Dedifferentiated amniotic fluid mesenchymal stem cell (primary cell): ENCODE measurements around the gene RSRC1.

Experiments used
- DNase-seq: peaks from one replicate; pipeline ENCODE4 v3.0.0-alpha.2; 2016; ENCODE audit errors: extremely low spot score

RSRC1 gene

GRCh38 chr3:158127250-158128219, 17.6 kb downstream of the RSRC1 start:
- DNase-seq, result no peak

GRCh38 chr3:158128755-158129154, 18.9 kb downstream of the RSRC1 start:
- no peak for DNase-seq

GRCh38 chr3:158134363-158134762, 24.5 kb downstream of the RSRC1 start:
- DNase-seq, result no peak

- no peak for DNase-seq
Measured at GRCh38 chr3:158140396-158140795, 30.5 kb downstream of the RSRC1 start.

DNA sequence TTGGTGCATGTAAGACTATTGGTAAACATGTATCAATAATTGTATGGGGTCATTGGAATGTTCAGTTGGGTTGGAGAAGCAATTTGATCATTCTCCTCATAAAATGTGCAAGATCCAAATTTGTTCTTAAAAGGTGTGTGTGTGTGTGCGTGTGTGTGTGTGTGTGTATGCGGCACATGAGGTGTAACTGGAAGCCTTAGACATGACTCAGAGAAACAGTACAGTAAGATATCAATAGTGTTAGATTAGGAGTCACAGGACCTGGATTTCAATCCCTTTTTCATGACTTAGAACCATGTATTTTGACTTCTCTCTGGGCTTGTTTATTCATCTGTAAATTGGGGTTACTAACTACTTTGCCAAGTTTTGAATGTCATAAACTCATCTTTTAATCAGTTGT, 38.3 kb downstream of the RSRC1 start:
- DNase-seq, result no peak

DNA sequence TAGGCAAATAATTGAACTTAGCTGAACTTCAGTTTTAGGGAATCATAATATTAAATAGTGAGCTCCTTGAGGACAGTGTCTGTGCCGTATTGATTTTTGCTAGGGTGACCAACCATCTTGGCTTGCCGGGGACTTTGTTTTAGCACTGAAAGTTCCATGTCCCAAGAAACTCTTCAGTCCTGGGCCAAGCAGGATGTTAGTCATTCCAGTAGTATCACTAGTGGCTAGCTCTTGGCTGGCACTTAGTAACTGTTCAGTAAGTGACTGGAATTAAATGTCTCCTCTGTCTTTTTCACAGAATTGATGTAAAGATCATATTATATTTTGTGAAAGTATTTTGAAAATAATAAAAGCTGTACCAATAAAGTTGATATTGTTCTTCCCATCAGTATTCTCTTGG, 42.3 kb downstream of the RSRC1 start:
- no peak for DNase-seq

DNA sequence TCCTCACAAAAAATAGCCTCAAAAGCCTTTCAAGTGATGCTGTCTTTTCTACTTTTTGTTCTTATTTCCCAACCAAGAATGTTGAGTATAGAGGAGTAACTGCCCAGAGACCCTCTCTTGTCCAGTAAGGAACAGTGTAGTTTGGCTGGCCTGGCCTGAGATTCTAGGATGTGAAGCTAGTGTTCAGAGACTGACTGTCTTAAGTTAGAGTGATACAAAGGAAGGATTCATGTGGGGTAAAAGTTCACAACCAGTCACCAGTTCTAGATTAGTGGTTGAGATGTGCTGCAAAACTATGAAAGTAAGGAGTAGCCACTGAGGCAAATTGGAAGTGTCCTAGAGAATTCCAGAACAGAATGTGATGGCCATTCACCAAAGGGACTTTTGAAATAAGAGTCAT, 49.1 kb downstream of the RSRC1 start:
- no peak for DNase-seq

GRCh38 chr3:158159714-158160113, 49.8 kb downstream of the RSRC1 start:
- DNase-seq, result no peak

GRCh38 chr3:158160958-158161357, 51.1 kb downstream of the RSRC1 start:
- peak; percentile 18 for DNase-seq

DNA sequence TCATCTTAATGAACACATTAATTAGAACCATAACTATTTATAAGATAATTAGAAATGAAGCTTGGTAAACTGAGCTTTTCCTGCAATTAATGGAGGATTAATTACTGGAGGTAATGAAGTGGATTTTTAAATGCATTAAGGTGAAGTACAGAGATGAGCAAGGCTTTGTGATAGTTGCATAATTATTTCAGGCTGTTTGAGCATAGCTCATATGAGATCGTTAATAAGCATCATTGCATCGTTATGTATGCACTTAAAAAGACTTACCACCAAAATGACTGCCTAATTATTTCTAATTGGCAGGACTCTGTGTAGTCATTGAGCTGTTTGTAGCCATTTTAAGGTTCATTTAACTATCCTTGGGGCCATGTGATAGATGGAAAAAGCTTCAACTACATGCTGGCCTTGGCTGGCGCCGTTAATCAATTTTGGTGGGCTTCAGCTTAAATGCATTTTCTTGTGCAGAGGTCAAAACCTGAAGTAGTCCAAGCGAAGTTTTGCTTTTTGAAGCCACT, 55.3 kb downstream of the RSRC1 start:
- DNase-seq, result no peak

DNA sequence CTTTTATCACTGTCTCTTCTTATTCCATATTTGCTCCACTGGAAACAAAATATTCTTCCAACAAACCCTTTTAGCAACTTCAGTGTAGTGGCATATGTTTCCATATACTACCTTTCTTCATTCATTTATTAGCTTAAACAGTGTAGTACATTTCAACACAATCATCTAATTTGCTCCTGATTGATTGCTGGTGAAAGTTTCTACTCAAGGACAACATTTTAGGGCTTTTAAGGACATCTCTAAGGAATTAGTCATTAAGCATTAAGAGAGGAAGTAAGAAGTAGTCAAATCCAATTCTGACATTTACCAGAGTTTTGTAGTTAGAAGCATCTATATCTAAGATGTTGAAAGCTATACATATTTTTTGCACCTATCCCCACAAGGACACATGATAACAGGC, 55.8 kb downstream of the RSRC1 start:
- no peak for DNase-seq

- no peak for DNase-seq
Measured at GRCh38 chr3:158166223-158166622, 56.3 kb downstream of the RSRC1 start.

- peak; percentile 94 for DNase-seq
Measured at GRCh38 chr3:158167737-158168557, 58.1 kb downstream of the RSRC1 start.

- no peak for DNase-seq
Measured at GRCh38 chr3:158169091-158169491, 59.2 kb downstream of the RSRC1 start.

- no peak for DNase-seq
Measured at GRCh38 chr3:158181096-158181495, 71.2 kb downstream of the RSRC1 start.

DNA sequence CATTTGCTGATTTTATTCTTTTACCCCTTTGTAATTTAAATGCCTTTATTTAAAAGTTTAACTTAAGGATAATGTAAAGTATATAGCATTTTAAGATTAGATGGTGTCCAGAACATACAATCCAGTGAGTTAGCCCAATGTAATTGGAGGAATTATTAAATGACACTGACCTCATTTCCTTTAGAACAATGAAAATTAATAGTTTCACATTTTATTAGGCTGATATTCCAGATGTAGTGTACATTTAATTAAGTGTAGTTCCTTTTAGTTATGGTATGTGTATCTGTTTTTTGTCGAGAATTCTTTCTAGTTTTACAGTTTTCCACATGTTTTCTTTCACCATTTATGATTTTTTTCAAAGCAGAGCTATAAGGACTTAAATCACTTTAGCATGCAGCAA, 75.8 kb downstream of the RSRC1 start:
- no peak for DNase-seq

DNA sequence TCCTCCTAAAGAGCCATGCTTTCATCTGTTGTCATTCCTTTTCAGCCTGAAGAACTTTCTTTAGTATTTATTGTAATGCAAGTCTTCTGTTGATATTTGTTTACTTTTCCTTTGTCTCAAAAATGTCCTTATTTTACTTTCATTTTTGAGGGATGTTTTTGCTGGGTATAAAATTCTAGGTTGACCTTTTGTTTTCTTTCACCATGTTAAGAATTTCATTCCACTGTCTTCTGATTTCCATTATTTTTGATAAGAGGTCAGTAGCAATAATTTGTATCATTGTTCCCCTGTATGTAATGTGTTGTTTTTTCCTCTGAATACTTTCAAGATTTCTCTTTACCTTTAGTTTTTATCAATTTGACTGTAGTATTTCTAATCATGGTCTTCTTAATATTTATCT, 91.1 kb downstream of the RSRC1 start:
- DNase-seq, result no peak

- DNase-seq, result no peak
Measured at GRCh38 chr3:158205324-158205723, 95.4 kb downstream of the RSRC1 start.

GRCh38 chr3:158205994-158206393, 96.1 kb downstream of the RSRC1 start:
- DNase-seq, result no peak

DNA sequence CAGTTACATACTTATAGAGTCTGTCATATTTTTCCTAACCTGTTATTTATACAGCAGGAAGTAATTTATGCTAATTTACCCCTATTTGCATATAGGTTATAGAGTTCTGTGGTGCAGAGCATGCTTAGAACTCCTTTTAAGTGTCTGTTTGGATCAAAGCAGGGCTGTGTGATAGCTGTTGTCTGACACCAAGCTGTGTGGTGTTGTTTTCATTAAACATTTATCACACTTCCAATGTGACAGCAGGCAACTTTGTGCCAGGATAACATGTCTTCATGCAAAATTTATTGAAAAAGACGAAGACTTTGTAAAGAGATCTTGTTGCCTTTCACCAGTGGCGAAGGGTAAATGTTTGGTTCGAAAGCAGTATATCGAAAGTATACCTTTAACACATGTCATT, 100.2 kb downstream of the RSRC1 start:
- DNase-seq, result no peak

GRCh38 chr3:158213461-158213860, 103.6 kb downstream of the RSRC1 start:
- DNase-seq, result no peak

DNA sequence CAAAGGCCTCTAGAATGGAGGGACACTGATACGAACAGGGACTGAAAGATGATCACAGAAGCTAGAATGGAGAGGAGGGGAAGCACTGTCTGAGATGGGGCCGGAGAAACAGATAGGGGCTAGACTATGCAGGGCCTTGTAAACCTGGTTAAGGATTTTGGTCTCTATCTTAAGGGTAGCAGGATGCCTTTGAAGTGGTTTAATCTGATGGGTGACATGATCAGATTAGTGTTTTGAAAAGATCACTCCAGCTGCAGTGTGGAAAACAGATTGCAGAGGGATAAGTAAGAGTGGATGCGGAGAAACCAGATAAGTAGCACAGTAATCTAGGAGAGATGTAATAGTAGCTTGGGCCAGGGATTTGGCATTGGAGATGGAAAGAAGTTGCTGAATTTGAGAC, 108.1 kb downstream of the RSRC1 start:
- no peak for DNase-seq

- no peak for DNase-seq
Measured at GRCh38 chr3:158220575-158220974, 110.7 kb downstream of the RSRC1 start.
